Activated CD8-positive, alpha-beta T cell treated with anti-CD3 and anti-CD28 coated beads for 36 hours (primary cell): ENCODE measurements around the gene HOTAIR. TPM values are rescaled to one million over a fixed set of nuclear protein-coding genes. Genes with fewer than 3 reads are reported as not detected.
A peak's percentile ranks its signal among the peaks of the same experiment; 100 is the strongest.

Experiments
- ATAC-seq: fragments of 200-7000 bp; cut with Tn5 transposase; one replicate; pipeline ENCODE4 v1.10.0; 2021; ENCODE audit warnings: mild to moderate bottlenecking, moderate library complexity
- CTCF ChIA-PET: fragments of 350-600 bp; sonication (Branson Sonifier 250); formaldehyde crosslinking; loops from one replicate; lab custom pipeline; 2021; ENCODE audit warnings: antibody characterized with exemption; lab: Charles Lee
- POLR2A ChIA-PET: fragments of 350-600 bp; sonication (Branson Sonifier 250); formaldehyde crosslinking; loops from one replicate; lab custom pipeline; 2021; ENCODE audit warnings: antibody characterized with exemption; lab: Charles Lee
- DNase-seq: peaks from one replicate; pipeline ENCODE4 v3.0.0-alpha.2; 2020
- H3K27ac Mint-ChIP-seq: one replicate; pipeline ENCODE4 v1.8.0; 2021; ENCODE audit warnings: mild to moderate bottlenecking, mixed read lengths
- H3K27me3 Mint-ChIP-seq: one replicate; pipeline ENCODE4 v1.8.0; 2021; ENCODE audit warnings: mixed read lengths
- H3K36me3 Mint-ChIP-seq: one replicate; pipeline ENCODE4 v1.8.0; 2021; ENCODE audit warnings: low read depth, mixed read lengths
- H3K4me1 Mint-ChIP-seq: one replicate; pipeline ENCODE4 v1.8.0; 2021; ENCODE audit warnings: low read depth, mixed read lengths
- H3K4me3 Mint-ChIP-seq: one replicate; pipeline ENCODE4 v1.8.0; 2021; ENCODE audit warnings: mild to moderate bottlenecking, moderate library complexity, mixed read lengths
- H3K9me3 Mint-ChIP-seq: one replicate; pipeline ENCODE4 v1.8.0; 2021; ENCODE audit warnings: mixed read lengths
- CTCF ChIP-seq: fragments of 200-600 bp; IDR thresholded peaks from one replicate; pipeline ENCODE4 v1.8.0; 2022; ENCODE audit warnings: antibody characterized with exemption, mild to moderate bottlenecking
- intact Hi-C: fragments of 100-400 bp; cut with micrococcal nuclease; formaldehyde crosslinking; loops from one replicate; pipeline ENCODE4 v1.10.0; 2022
- total RNA-seq, 2 experiments: library from RNA; stranded (reverse); gene quantifications; one replicate each; pipeline ENCODE4 v1.2.3, GENCODE V29; 2021

The HOTAIR gene
- total RNA-seq, 2 experiments from 2014 or later: not detected

- no peak overlapping the region for H3K4me3 Mint-ChIP-seq
- no peak for TF ChIP-seq CTCF
These were observed 22.4 kb downstream of the HOTAIR start for GRCh38 chr12:53952335-53952694.

GRCh38 chr12:53951577-53952334 lies 23.0 kb downstream of the HOTAIR start:
- no peak for TF ChIP-seq CTCF
- CTCF ChIA-PET: interaction anchor here (0.6 to 2.3 kb wide), 6 partner anchors 9 to 256 kb away, joined by 3 to 10 read pairs (median 4); no protein-coding TSS in a partner anchor
- Mint-ChIP-seq H3K36me3 (no peaks in the 10 kb centered on the region), H3K9me3 (no peaks in the 10 kb centered on the region), H3K4me3 (peak overlapping the region; percentile 5), H3K4me1 (peaks cover 16% of the 10 kb centered on the region), H3K27me3 (peaks cover 92% of the 10 kb centered on the region), H3K27ac (no peak overlapping the region)
- intact Hi-C loops: no loop called here
- DNase-seq (no peak), ATAC-seq (no peak)
- POLR2A ChIA-PET: interaction anchor here (0.8 to 1.0 kb wide), 3 partner anchors 11 to 41 kb away, joined by 3 read pairs; no protein-coding TSS in a partner anchor

More at GRCh38 chr12:53952335-53952694, 22.4 kb downstream of the HOTAIR start:
- intact Hi-C loops: no loop called here
- H3K27me3 Mint-ChIP-seq: peaks cover 94% of the 10 kb centered on the region
- DNase-seq: no peak
- POLR2A ChIA-PET: interaction anchor here (0.8 to 1.0 kb wide), 3 partner anchors 10 to 40 kb away, joined by 3 read pairs; no protein-coding TSS in a partner anchor
- H3K4me1 Mint-ChIP-seq: peaks cover 17% of the 10 kb centered on the region
- no peak for ATAC-seq
- no peak overlapping the region for H3K27ac Mint-ChIP-seq
- no peaks in the 10 kb centered on the region for H3K9me3 Mint-ChIP-seq
- no peaks in the 10 kb centered on the region for H3K36me3 Mint-ChIP-seq
- CTCF ChIA-PET: interaction anchor here (1.0 to 2.3 kb wide), 6 partner anchors 16 to 256 kb away, joined by 3 to 10 read pairs (median 4); partner anchors contain the start of gene HOXC5

GRCh38 chr12:53950789-53951576 lies 23.8 kb downstream of the HOTAIR start:
- Mint-ChIP-seq H3K27me3 (peaks cover 91% of the 10 kb centered on the region), H3K4me3 (peak overlapping the region; percentile 5), H3K9me3 (no peaks in the 10 kb centered on the region), H3K4me1 (peaks cover 9% of the 10 kb centered on the region), H3K27ac (no peak overlapping the region), H3K36me3 (no peaks in the 10 kb centered on the region)
- no peak for TF ChIP-seq CTCF
- ChIA-PET CTCF (interaction anchor here (0.6 to 1.8 kb wide), 6 partner anchors 8 to 257 kb away, joined by 3 to 4 read pairs (median 3); no protein-coding TSS in a partner anchor), POLR2A (interaction anchor here (1.0 kb wide), 1 partner anchor 42 kb away, joined by 3 read pairs; no protein-coding TSS in a partner anchor)
- intact Hi-C loops: no loop called here
- DNase-seq (no peak), ATAC-seq (no peak)

- intact Hi-C loops: no loop called here
- H3K9me3 Mint-ChIP-seq: no peaks in the 10 kb centered on the region
- CTCF ChIA-PET: interaction anchor here (0.6 to 1.0 kb wide), 2 partner anchors 258 to 394 kb away, joined by 3 read pairs; no protein-coding TSS in a partner anchor
- H3K36me3 Mint-ChIP-seq: no peaks in the 10 kb centered on the region
- ATAC-seq (no peak), DNase-seq (no peak)
- H3K4me3 Mint-ChIP-seq: no peak overlapping the region
- peaks cover 91% of the 10 kb centered on the region for H3K27me3 Mint-ChIP-seq
- H3K4me1 Mint-ChIP-seq: peaks cover 7% of the 10 kb centered on the region
- no peak for TF ChIP-seq CTCF
- no peak overlapping the region for H3K27ac Mint-ChIP-seq
- POLR2A ChIA-PET: no interaction called here
These were observed 24.3 kb downstream of the HOTAIR start for GRCh38 chr12:53950437-53950773.
